ENCODE results near the gene TNFSF11.

TNFSF11 gene

DNA sequence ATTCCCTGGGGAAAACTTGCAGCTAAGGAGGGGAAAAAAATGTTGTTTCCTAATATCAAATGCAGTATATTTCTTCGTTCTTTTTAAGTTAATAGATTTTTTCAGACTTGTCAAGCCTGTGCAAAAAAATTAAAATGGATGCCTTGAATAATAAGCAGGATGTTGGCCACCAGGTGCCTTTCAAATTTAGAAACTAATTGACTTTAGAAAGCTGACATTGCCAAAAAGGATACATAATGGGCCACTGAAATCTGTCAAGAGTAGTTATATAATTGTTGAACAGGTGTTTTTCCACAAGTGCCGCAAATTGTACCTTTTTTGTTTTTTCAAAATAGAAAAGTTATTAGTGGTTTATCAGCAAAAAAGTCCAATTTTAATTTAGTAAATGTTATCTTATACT, 33.6 kb downstream of the TNFSF11 start:
- Histone ChIP-seq H3K36me3 (ENCODE audit: control insufficient read depth in 2 of 2, insufficient read depth in 2 of 2, low read length in 2 of 2) (no peaks in the 10 kb centered on the region), H3K27me3 (ENCODE audit: control insufficient read depth in 2 of 2, insufficient read depth in 2 of 2, low read length in 2 of 2) (no peaks in the 10 kb centered on the region), H3K4me1 (ENCODE audit: control insufficient read depth in 2 of 2, insufficient read depth in 2 of 2, low read length in 2 of 2) (no peaks in the 10 kb centered on the region), H3K4me3 (ENCODE audit: low read length in 2 of 2) (no peak overlapping the region), H3K9ac (ENCODE audit: low read depth in 1 of 2, low read length in 2 of 2) (no peak overlapping the region), H3K9me3 (ENCODE audit: control insufficient read depth in 2 of 2, low read length in 2 of 2) (no peaks in the 10 kb centered on the region), H3K27ac (ENCODE audit: low read depth in 2 of 2, low read length in 2 of 2) (no peak overlapping the region)

DNA sequence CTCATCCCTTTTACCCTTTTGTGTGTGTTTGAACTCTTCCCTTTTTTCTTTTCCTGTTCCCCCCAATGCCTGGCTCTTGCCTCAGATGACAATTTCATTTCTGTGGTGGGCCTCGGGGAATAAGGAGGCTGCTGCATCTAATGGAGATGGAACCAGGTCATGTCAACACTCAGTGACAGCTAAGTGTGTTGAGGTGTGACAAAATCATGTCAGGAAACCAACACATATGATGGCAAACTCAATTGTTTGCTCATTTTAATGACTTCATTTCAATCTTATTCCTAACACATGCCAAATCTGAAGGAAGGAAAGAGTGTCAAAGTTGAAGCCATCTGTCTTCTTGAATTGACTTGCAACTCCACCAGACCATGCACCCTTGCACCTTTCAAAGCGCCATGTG, 36.7 kb downstream of the TNFSF11 start:
- no peaks in the 10 kb centered on the region for H3K4me1 ChIP-seq (ENCODE audit: control insufficient read depth in 2 of 2, insufficient read depth in 2 of 2, low read length in 2 of 2)
- no peaks in the 10 kb centered on the region for H3K9me3 ChIP-seq (ENCODE audit: control insufficient read depth in 2 of 2, low read length in 2 of 2)
- no peaks in the 10 kb centered on the region for H3K27me3 ChIP-seq (ENCODE audit: control insufficient read depth in 2 of 2, insufficient read depth in 2 of 2, low read length in 2 of 2)
- no peak overlapping the region for H3K4me3 ChIP-seq (ENCODE audit: low read length in 2 of 2)
- no peaks in the 10 kb centered on the region for H3K36me3 ChIP-seq (ENCODE audit: control insufficient read depth in 2 of 2, insufficient read depth in 2 of 2, low read length in 2 of 2)
- H3K9ac ChIP-seq (ENCODE audit: low read depth in 1 of 2, low read length in 2 of 2) = no peak overlapping the region
- no peak overlapping the region for H3K27ac ChIP-seq (ENCODE audit: low read depth in 2 of 2, low read length in 2 of 2)

GRCh38 chr13:42611086-42611779, 37.3 kb downstream of the TNFSF11 start:
- H3K9ac ChIP-seq (ENCODE audit: low read depth in 1 of 2, low read length in 2 of 2) = no peak overlapping the region
- H3K9me3 ChIP-seq (ENCODE audit: control insufficient read depth in 2 of 2, low read length in 2 of 2) = no peaks in the 10 kb centered on the region
- H3K4me3 ChIP-seq (ENCODE audit: low read length in 2 of 2) = no peak overlapping the region
- H3K27me3 ChIP-seq (ENCODE audit: control insufficient read depth in 2 of 2, insufficient read depth in 2 of 2, low read length in 2 of 2) = no peaks in the 10 kb centered on the region
- H3K27ac ChIP-seq (ENCODE audit: low read depth in 2 of 2, low read length in 2 of 2) = no peak overlapping the region
- no peaks in the 10 kb centered on the region for H3K36me3 ChIP-seq (ENCODE audit: control insufficient read depth in 2 of 2, insufficient read depth in 2 of 2, low read length in 2 of 2)
- H3K4me1 ChIP-seq (ENCODE audit: control insufficient read depth in 2 of 2, insufficient read depth in 2 of 2, low read length in 2 of 2) = no peaks in the 10 kb centered on the region

DNA sequence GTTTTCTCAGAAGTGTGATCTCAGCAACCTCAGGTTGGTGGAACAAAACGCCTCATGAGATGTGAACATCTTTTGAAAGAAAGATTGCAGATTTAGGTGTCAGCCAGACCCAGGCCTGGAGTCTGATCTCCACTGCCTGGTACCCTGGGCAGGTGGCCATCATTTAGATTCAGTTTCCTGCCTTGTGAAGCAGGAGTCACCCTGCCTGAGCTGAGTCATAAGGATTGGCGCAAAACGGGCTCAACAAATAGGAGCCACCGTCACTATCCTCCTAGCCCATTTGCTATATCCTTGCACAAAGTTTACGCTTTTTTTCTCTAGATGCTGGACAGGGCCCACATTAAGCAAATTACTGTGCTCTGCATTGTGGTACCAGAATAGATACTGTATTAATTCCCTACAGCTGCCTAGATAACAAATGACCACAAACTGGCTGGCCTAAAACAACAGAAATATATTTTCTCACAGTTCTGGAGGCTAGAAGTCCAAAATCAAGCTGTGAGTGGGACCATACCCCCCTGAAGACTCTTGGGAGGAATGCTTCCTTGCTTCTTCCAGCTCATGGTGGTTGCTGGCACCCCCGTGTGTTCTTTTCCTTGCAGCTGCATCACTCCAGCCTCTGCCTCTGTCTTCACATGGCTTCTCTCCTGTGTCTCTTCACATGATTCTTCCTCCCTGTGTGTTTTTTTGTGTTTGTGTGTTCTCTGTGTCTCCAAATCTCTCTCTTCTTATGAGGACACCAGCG, 38.2 kb downstream of the TNFSF11 start:
- H3K4me1 ChIP-seq (ENCODE audit: control insufficient read depth in 2 of 2, insufficient read depth in 2 of 2, low read length in 2 of 2) = no peaks in the 10 kb centered on the region
- H3K36me3 ChIP-seq (ENCODE audit: control insufficient read depth in 2 of 2, insufficient read depth in 2 of 2, low read length in 2 of 2) = no peaks in the 10 kb centered on the region
- no peaks in the 10 kb centered on the region for H3K9me3 ChIP-seq (ENCODE audit: control insufficient read depth in 2 of 2, low read length in 2 of 2)
- H3K9ac ChIP-seq (ENCODE audit: low read depth in 1 of 2, low read length in 2 of 2) = no peak overlapping the region
- no peak overlapping the region for H3K4me3 ChIP-seq (ENCODE audit: low read length in 2 of 2)
- H3K27me3 ChIP-seq (ENCODE audit: control insufficient read depth in 2 of 2, insufficient read depth in 2 of 2, low read length in 2 of 2) = no peaks in the 10 kb centered on the region
- H3K27ac ChIP-seq (ENCODE audit: low read depth in 2 of 2, low read length in 2 of 2) = no peak overlapping the region

DNA sequence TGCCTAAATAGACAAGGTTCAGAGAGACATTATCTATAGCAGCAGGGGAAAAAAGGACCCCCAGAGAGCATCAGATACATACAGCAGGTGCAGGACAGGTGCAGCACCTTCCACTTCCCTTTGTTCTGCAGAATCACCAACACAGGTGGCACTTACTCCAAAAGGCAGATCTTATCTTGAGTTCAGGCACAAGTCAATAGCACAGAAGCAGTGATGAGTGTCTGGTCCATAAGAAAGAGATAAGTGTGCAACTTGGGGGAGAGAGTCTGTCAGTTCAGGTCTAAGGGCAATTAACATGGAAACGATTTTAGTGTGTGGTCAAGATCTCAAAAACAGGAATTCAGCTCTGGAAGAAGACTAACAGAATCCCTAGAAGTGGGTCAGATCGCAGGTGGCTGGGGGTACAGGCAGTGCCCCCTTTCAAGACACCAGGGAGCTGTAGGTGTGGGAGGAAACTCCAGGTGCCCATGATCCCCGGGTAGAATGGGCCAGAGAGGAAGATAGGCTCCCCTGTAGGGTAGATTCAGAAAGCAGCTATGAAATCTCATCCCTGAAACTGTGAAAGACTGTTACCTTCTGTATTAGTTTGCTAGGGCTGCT, 40.6 kb downstream of the TNFSF11 start:
- Histone ChIP-seq H3K9me3 (ENCODE audit: control insufficient read depth in 2 of 2, low read length in 2 of 2) (no peaks in the 10 kb centered on the region), H3K4me3 (ENCODE audit: low read length in 2 of 2) (no peak overlapping the region), H3K9ac (ENCODE audit: low read depth in 1 of 2, low read length in 2 of 2) (no peak overlapping the region), H3K27ac (ENCODE audit: low read depth in 2 of 2, low read length in 2 of 2) (no peak overlapping the region), H3K36me3 (ENCODE audit: control insufficient read depth in 2 of 2, insufficient read depth in 2 of 2, low read length in 2 of 2) (no peaks in the 10 kb centered on the region), H3K27me3 (ENCODE audit: control insufficient read depth in 2 of 2, insufficient read depth in 2 of 2, low read length in 2 of 2) (no peaks in the 10 kb centered on the region), H3K4me1 (ENCODE audit: control insufficient read depth in 2 of 2, insufficient read depth in 2 of 2, low read length in 2 of 2) (no peaks in the 10 kb centered on the region)

DNA sequence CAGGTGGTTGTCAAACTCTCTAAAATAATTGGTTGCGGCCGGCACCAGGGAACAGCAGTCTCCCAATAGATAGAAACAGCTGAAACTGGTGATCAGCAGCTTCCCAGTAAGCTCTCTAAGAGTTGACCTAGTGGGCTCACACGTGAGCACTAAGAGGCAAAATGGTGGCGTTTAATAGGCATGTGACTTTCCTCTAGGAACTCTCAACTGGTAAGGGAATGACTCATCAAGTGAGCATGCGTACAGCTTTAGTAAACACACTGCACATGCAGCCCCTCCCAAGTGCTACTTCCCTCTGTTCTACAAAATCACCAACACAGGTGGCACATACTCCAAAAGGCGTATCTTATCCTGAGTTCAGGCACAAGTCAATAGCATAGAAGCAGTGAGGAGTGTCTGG, 41.7 kb downstream of the TNFSF11 start:
- Histone ChIP-seq H3K4me3 (ENCODE audit: low read length in 2 of 2) (no peak overlapping the region), H3K27me3 (ENCODE audit: control insufficient read depth in 2 of 2, insufficient read depth in 2 of 2, low read length in 2 of 2) (no peaks in the 10 kb centered on the region), H3K9ac (ENCODE audit: low read depth in 1 of 2, low read length in 2 of 2) (no peak overlapping the region), H3K9me3 (ENCODE audit: control insufficient read depth in 2 of 2, low read length in 2 of 2) (no peaks in the 10 kb centered on the region), H3K27ac (ENCODE audit: low read depth in 2 of 2, low read length in 2 of 2) (no peak overlapping the region), H3K36me3 (ENCODE audit: control insufficient read depth in 2 of 2, insufficient read depth in 2 of 2, low read length in 2 of 2) (no peaks in the 10 kb centered on the region), H3K4me1 (ENCODE audit: control insufficient read depth in 2 of 2, insufficient read depth in 2 of 2, low read length in 2 of 2) (no peaks in the 10 kb centered on the region)

DNA sequence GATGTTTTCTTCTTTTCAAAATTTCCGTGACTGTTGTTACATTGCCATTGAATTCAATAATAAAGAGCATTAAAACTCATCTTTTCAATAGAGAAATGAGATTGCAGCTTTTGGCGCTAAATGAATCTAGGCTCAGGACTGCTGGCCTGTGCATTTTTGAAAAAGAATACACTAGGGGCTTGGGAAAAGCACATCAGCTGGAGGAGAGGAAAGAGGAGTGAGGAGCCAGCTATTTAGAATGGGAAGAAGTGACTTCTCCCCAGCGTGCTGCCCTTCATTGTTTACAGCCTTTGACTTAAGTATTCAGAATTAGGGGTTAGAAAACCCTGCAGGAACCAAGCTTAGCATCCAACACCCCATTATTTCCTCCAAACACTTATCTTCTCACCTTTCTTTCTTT, 43.3 kb downstream of the TNFSF11 start:
- no peaks in the 10 kb centered on the region for H3K27me3 ChIP-seq (ENCODE audit: control insufficient read depth in 2 of 2, insufficient read depth in 2 of 2, low read length in 2 of 2)
- H3K9me3 ChIP-seq (ENCODE audit: control insufficient read depth in 2 of 2, low read length in 2 of 2) = no peaks in the 10 kb centered on the region
- no peak overlapping the region for H3K4me3 ChIP-seq (ENCODE audit: low read length in 2 of 2)
- H3K36me3 ChIP-seq (ENCODE audit: control insufficient read depth in 2 of 2, insufficient read depth in 2 of 2, low read length in 2 of 2) = no peaks in the 10 kb centered on the region
- no peaks in the 10 kb centered on the region for H3K4me1 ChIP-seq (ENCODE audit: control insufficient read depth in 2 of 2, insufficient read depth in 2 of 2, low read length in 2 of 2)
- no peak overlapping the region for H3K27ac ChIP-seq (ENCODE audit: low read depth in 2 of 2, low read length in 2 of 2)
- no peak overlapping the region for H3K9ac ChIP-seq (ENCODE audit: low read depth in 1 of 2, low read length in 2 of 2)

DNA sequence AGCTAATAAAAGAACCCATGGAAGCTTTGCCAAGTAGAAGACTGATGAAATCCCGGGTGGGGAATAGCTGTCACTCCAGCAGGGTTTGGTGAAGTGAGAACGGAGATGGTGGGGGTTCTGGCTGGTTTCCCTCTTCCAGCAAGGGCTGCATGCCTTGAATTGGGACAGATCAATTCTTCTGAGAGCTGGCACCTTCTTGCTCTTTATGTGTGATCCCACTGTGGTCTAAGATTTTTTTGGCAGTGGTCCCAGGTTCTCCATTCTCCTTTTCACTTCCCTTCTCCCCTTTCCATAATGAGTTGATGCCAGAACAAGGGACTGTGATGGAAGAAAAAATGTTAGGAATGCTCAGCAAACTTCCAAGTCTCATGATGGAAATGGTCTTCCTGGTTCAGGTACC, 50.0 kb downstream of the TNFSF11 start:
- no peaks in the 10 kb centered on the region for H3K36me3 ChIP-seq (ENCODE audit: control insufficient read depth in 2 of 2, insufficient read depth in 2 of 2, low read length in 2 of 2)
- H3K4me1 ChIP-seq (ENCODE audit: control insufficient read depth in 2 of 2, insufficient read depth in 2 of 2, low read length in 2 of 2) = no peaks in the 10 kb centered on the region
- no peak overlapping the region for H3K27ac ChIP-seq (ENCODE audit: low read depth in 2 of 2, low read length in 2 of 2)
- H3K27me3 ChIP-seq (ENCODE audit: control insufficient read depth in 2 of 2, insufficient read depth in 2 of 2, low read length in 2 of 2) = no peaks in the 10 kb centered on the region
- H3K4me3 ChIP-seq (ENCODE audit: low read length in 2 of 2) = no peak overlapping the region
- H3K9ac ChIP-seq (ENCODE audit: low read depth in 1 of 2, low read length in 2 of 2) = no peak overlapping the region
- no peaks in the 10 kb centered on the region for H3K9me3 ChIP-seq (ENCODE audit: control insufficient read depth in 2 of 2, low read length in 2 of 2)

- Histone ChIP-seq H3K9ac (ENCODE audit: low read depth in 1 of 2, low read length in 2 of 2) (no peak overlapping the region), H3K9me3 (ENCODE audit: control insufficient read depth in 2 of 2, low read length in 2 of 2) (no peaks in the 10 kb centered on the region), H3K27me3 (ENCODE audit: control insufficient read depth in 2 of 2, insufficient read depth in 2 of 2, low read length in 2 of 2) (no peaks in the 10 kb centered on the region), H3K36me3 (ENCODE audit: control insufficient read depth in 2 of 2, insufficient read depth in 2 of 2, low read length in 2 of 2) (no peaks in the 10 kb centered on the region), H3K27ac (ENCODE audit: low read depth in 2 of 2, low read length in 2 of 2) (no peak overlapping the region), H3K4me1 (ENCODE audit: control insufficient read depth in 2 of 2, insufficient read depth in 2 of 2, low read length in 2 of 2) (no peaks in the 10 kb centered on the region), H3K4me3 (ENCODE audit: low read length in 2 of 2) (no peak overlapping the region)
Observed at GRCh38 chr13:42625611-42626010, 51.7 kb downstream of the TNFSF11 start.

DNA sequence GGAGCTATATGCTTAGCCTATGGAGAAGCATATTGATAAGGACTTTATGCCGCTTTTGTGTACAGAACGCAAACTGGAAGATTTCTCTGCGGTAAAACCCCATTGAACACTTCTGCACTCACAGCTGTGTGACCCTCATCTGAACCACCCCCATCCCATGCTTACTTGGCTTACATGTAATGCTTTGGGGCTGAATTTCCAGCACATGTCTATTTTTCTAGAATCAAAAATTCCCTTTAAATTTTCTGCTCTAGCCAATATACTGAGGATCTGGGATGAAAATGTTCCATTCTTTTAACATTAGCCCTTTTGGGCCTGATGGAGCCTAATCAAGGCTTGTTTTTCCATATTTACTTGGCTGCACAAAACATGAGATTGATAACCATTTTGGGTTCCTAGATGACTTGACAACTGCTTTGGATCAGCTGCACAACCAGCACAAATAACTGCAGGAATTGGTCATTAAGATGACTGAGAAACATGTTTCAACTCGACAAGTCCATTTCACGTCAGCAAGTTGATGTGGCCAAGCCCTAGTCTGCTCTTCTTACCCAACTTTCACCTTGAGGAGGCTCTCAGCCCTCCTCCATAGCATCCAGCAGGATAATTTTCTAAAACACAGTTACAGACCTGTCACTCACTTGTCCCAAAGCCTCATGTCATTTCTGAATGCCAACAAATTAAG, 52.4 kb downstream of the TNFSF11 start:
- H3K9me3 ChIP-seq (ENCODE audit: control insufficient read depth in 2 of 2, low read length in 2 of 2) = no peaks in the 10 kb centered on the region

More for the DNA sequence above, 52.4 kb downstream of the TNFSF11 start:
- no peak overlapping the region for H3K9ac ChIP-seq (ENCODE audit: low read depth in 1 of 2, low read length in 2 of 2)
- no peaks in the 10 kb centered on the region for H3K36me3 ChIP-seq (ENCODE audit: control insufficient read depth in 2 of 2, insufficient read depth in 2 of 2, low read length in 2 of 2)
- no peak overlapping the region for H3K4me3 ChIP-seq (ENCODE audit: low read length in 2 of 2)
- H3K27me3 ChIP-seq (ENCODE audit: control insufficient read depth in 2 of 2, insufficient read depth in 2 of 2, low read length in 2 of 2) = no peaks in the 10 kb centered on the region
- no peak overlapping the region for H3K27ac ChIP-seq (ENCODE audit: low read depth in 2 of 2, low read length in 2 of 2)
- no peaks in the 10 kb centered on the region for H3K4me1 ChIP-seq (ENCODE audit: control insufficient read depth in 2 of 2, insufficient read depth in 2 of 2, low read length in 2 of 2)

Data from mucosa of rectum (tissue), 2 donors.